Immature natural killer cell (primary cell): ENCODE measurements around the gene CYREN. TPM values are rescaled to one million over a fixed set of nuclear protein-coding genes. Genes with fewer than 3 reads are reported as not detected.
A peak's percentile ranks its signal among the peaks of the same experiment; 100 is the strongest.
"Not testable (repeated sequence)": the region's sequence is repeated elsewhere in the genome, so short reads cannot be mapped to it uniquely, and the experiment has no call there.

ENCODE experiments used
- DNase-seq, 3 donors: peaks; one replicate each; pipeline ENCODE4 v3.0.0; 2022; ENCODE audit warnings: mixed read lengths in 1 of 3
- H3K27ac Mint-ChIP-seq, 6 donors: one replicate each; pipeline ENCODE4 v1.8.0; 2020; ENCODE audit warnings: mixed read lengths in 6 of 6, mild to moderate bottlenecking in 5 of 6, inconsistent platforms in 4 of 6, moderate library complexity in 3 of 6
- H3K27me3 Mint-ChIP-seq, 3 donors: one replicate each; pipeline ENCODE4 v1.8.0; 2020 to 2021; ENCODE audit warnings: low read depth in 3 of 3, mild to moderate bottlenecking in 3 of 3, mixed read lengths in 3 of 3, moderate library complexity in 3 of 3, inconsistent platforms in 1 of 3
- H3K36me3 Mint-ChIP-seq, 3 donors: one replicate each; pipeline ENCODE4 v1.8.0; 2020; ENCODE audit warnings: mixed read lengths in 3 of 3, inconsistent platforms in 2 of 3, mild to moderate bottlenecking in 2 of 3
- H3K4me1 Mint-ChIP-seq, 2 donors: one replicate each; pipeline ENCODE4 v1.8.0; 2020; ENCODE audit warnings: inconsistent platforms in 2 of 2, mild to moderate bottlenecking in 2 of 2, mixed read lengths in 2 of 2, moderate library complexity in 1 of 2
- H3K4me3 Mint-ChIP-seq, 5 donors: one replicate each; pipeline ENCODE4 v1.8.0; 2020; ENCODE audit warnings: mild to moderate bottlenecking in 5 of 5, mixed read lengths in 5 of 5, inconsistent platforms in 3 of 5, moderate library complexity in 3 of 5
- H3K9me3 Mint-ChIP-seq, 6 donors: one replicate each; pipeline ENCODE4 v1.8.0; 2020; ENCODE audit warnings: mild to moderate bottlenecking in 6 of 6, mixed read lengths in 6 of 6, inconsistent platforms in 4 of 6, moderate library complexity in 3 of 6
- polyA plus RNA-seq, 3 donors: library from polyadenylated mRNA; unstranded; fragments of 300-500 nt; fragmentation: Illumina TruSeq; gene quantifications; one replicate each; pipeline ENCODE4 v1.2.3, GENCODE V29; 2021

CYREN gene, protein sequence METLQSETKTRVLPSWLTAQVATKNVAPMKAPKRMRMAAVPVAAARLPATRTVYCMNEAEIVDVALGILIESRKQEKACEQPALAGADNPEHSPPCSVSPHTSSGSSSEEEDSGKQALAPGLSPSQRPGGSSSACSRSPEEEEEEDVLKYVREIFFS
- 10 to 100 TPM; 34.8 to 54.7 (median 53.1) TPM for polyA plus RNA-seq

- DNase-seq = peak; percentile 85 to 87 (median 87)
- Mint-ChIP-seq H3K27ac (peak within 1 kb of the TSS; percentile 94 to 96 (median 95)), H3K4me1 (peaks cover 47 to 57% of the 10 kb centered on the region in 2 donors), H3K27me3 (peaks cover 5 to 23% (median 13%) of the 10 kb centered on the region in 3 donors), H3K9me3 (no peaks in the 10 kb centered on the region), H3K4me3 (peak within 1 kb of the TSS; percentile 86 to 92 (median 92)), H3K36me3 (peaks cover 0 to 4% (median 0%) of the 10 kb centered on the region in 3 donors)
Observed at GRCh38 chr7:135170274-135170997, at the start of gene CYREN. CYREN (minus strand) TSS chr7:135170707; CDS start chr7:135168922, 1,785 bp downstream.

- no peak overlapping the region for H3K4me3 Mint-ChIP-seq
- DNase-seq = no peak
- H3K27ac Mint-ChIP-seq = no peak overlapping the region
- H3K27me3 Mint-ChIP-seq = peaks cover 0 to 4% (median 2%) of the 10 kb centered on the region in 3 donors
- peaks cover 0 to 3% (median 0%) of the 10 kb centered on the region in 6 donors for H3K9me3 Mint-ChIP-seq
- no peaks in the 10 kb centered on the region for H3K36me3 Mint-ChIP-seq
- H3K4me1 Mint-ChIP-seq = no peaks in the 10 kb centered on the region
Observed at GRCh38 chr7:135217645-135218509, 47.4 kb upstream of the CYREN start.

DNA sequence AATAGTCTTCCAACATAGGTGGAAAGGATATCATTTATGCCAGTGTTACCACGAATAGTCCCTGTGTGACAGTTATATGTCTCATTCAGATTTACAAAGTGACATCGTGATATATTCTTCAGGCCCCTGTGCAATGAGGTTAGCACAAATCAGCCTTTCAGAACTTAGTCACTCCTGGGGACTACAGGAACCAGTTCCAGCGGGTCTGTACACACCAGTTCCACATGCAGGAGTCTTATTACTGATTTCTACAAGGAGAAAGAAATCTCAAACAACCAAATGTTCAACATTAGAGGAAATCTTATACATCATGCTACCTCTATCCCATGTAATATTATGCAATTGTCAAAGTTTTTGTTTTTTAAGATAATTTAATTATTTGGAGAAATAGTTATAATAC lies 45.2 kb upstream of the CYREN start:
- no peak overlapping the region for H3K27ac Mint-ChIP-seq
- DNase-seq = no peak
- H3K36me3 Mint-ChIP-seq = no peaks in the 10 kb centered on the region
- H3K4me3 Mint-ChIP-seq = no peak overlapping the region
- peaks cover 4 to 7% (median 7%) of the 10 kb centered on the region in 3 donors for H3K27me3 Mint-ChIP-seq
- peaks cover 6 to 14% of the 10 kb centered on the region in 2 donors for H3K4me1 Mint-ChIP-seq
- H3K9me3 Mint-ChIP-seq = no peaks in the 10 kb centered on the region

DNA sequence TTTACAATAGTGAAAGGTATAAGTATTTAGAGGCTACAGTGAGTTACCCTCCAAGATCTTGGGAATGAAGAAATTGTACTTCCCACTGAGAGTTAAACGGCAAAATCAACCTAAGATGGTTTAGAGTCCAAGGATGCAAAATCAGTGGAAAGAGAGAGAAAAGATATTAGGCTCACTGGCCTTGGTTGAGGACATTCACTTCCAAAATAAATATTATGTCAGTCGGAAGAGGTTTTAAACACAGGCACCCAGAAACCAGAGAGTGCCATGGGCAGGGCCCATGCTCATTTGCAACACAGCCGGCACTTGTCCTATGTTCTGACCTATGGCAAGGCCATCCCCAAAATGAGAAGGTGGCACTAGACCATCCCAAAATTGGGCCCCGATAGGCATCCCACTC lies 44.7 kb upstream of the CYREN start:
- Mint-ChIP-seq H3K4me1 (peaks cover 12 to 20% of the 10 kb centered on the region in 2 donors), H3K36me3 (no peaks in the 10 kb centered on the region), H3K27me3 (peaks cover 4 to 8% (median 7%) of the 10 kb centered on the region in 3 donors), H3K9me3 (no peaks in the 10 kb centered on the region), H3K27ac (no peak overlapping the region), H3K4me3 (no peak overlapping the region)
- DNase-seq = no peak

- H3K36me3 Mint-ChIP-seq = no peaks in the 10 kb centered on the region
- peak overlapping the region in 1 of 5 donors; percentile 51 for H3K4me3 Mint-ChIP-seq
- H3K4me1 Mint-ChIP-seq = peaks cover 14 to 28% of the 10 kb centered on the region in 2 donors
Observed at GRCh38 chr7:135213831-135214230, 43.3 kb upstream of the CYREN start.

GRCh38 chr7:135211946-135212685 lies 41.6 kb upstream of the CYREN start:
- peaks cover 19 to 42% of the 10 kb centered on the region in 2 donors for H3K4me1 Mint-ChIP-seq
- peaks cover 0 to 11% (median 0%) of the 10 kb centered on the region in 3 donors for H3K36me3 Mint-ChIP-seq
- DNase-seq, H3K27me3 Mint-ChIP-seq, H3K9me3 Mint-ChIP-seq: not testable (repeated sequence)
- peak overlapping the region; percentile 92 to 97 (median 96) for H3K4me3 Mint-ChIP-seq
- peak overlapping the region; percentile 89 to 95 (median 92) for H3K27ac Mint-ChIP-seq

More at GRCh38 chr7:135213831-135214230, 43.3 kb upstream of the CYREN start:
- no peak overlapping the region for H3K27ac Mint-ChIP-seq
- peaks cover 4 to 8% (median 7%) of the 10 kb centered on the region in 3 donors for H3K27me3 Mint-ChIP-seq
- DNase-seq = no peak
- no peaks in the 10 kb centered on the region for H3K9me3 Mint-ChIP-seq

DNA sequence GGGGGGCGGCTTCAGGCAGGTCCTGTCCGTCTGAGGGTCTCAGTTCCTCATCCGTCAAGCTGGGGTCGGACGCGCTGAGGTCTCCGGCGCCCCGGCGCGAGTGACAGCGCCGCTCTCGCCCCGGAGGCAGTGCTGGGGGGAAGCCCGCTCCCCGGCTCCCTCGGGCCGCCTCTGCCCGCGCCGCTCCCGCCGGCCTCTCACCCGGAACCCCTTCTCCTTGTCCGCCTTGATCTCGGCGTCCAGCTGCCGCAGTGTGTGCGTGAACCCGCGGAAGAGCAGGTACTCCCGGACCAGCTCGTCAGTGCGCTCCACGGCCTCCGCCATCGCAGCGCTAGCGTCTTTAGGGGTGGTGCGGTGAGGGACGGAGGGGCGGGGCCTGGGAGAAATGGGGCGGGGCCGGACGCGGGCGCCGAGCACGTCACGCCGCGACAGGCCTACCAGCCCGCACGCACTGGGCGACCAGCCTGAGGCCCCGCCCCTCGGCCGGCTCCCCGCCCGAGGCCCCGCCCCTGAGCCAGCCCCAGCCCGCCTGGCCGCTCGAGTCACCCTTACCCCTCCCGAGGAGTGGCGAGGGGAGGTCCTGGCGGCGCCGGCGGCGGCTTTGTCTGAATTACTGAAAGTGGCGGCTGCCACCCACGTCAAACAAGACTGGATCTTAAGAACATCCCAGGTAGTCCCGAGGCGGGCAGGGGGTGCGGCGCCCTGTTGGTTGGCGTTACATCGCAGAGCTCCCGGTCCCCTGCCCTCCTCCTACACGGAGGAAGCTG lies 40.9 kb upstream of the CYREN start, which contains the start of gene WDR91:
WDR91 (minus strand) TSS at position 348 of the 767 bp plus-strand sequence; CDS start at position 324, 24 bp downstream.
- H3K4me3 Mint-ChIP-seq = peak within 1 kb of the TSS; percentile 92 to 97 (median 96)

GRCh38 chr7:135210888-135211178 lies 40.3 kb upstream of the CYREN start:
- DNase-seq = no peak
- Mint-ChIP-seq H3K9me3 (no peaks in the 10 kb centered on the region), H3K36me3 (peaks cover 0 to 17% (median 4%) of the 10 kb centered on the region in 3 donors), H3K27me3 (peaks cover 4 to 5% (median 4%) of the 10 kb centered on the region in 3 donors), H3K4me1 (peaks cover 19 to 47% of the 10 kb centered on the region in 2 donors), H3K27ac (peak overlapping the region; percentile 78 to 99 (median 94)), H3K4me3 (peak overlapping the region; percentile 92 to 97 (median 96))

More for the DNA sequence above, 40.9 kb upstream of the CYREN start, which contains the start of gene WDR91:
- peaks cover 4 to 5% (median 4%) of the 10 kb centered on the region in 3 donors for H3K27me3 Mint-ChIP-seq
- peak within 1 kb of the TSS; percentile 94 to 99 (median 96) for H3K27ac Mint-ChIP-seq
- DNase-seq = peak; percentile 89 to 93 (median 92)
- H3K9me3 Mint-ChIP-seq = no peaks in the 10 kb centered on the region
- peaks cover 19 to 44% of the 10 kb centered on the region in 2 donors for H3K4me1 Mint-ChIP-seq
- peaks cover 0 to 12% (median 1%) of the 10 kb centered on the region in 3 donors for H3K36me3 Mint-ChIP-seq

GRCh38 chr7:135209225-135209834 lies 38.8 kb upstream of the CYREN start:
- peaks cover 19 to 47% of the 10 kb centered on the region in 2 donors for H3K4me1 Mint-ChIP-seq

DNA sequence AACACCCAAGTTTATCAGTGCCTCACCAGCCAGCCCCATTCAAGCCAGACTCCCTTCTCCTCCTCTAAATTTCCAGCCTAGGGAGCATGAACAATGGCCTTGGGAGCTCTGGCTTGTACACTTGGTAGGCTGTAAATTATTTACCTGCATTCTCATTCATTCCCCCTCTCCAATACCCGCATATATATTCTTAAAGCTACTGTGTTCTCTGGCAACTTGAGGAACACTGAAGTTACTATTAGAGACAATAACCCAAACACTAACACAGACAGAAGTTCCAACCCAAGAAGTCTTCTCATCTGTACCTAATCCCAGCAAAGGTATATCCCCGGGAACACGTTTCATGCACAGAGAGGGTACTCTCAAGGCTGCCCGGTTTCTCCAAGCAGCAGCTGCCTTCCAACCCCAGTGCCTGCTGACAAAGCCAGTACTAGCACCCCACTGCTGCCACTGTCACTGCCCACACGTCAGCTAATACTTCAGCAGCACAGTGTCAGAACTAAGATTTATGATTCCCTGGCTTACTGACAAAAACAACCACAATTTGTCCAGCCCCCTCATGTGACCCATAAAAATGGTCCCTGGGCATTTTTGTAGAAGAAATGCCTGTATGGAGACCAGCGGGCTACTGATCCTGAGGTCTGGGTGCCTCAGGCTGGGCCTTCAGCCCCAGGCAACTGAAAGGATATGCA lies 37.7 kb upstream of the CYREN start:
- Mint-ChIP-seq H3K27ac (peak overlapping the region in 2 of 6 donors; percentile 9 to 50), H3K27me3 (peaks cover 4 to 5% (median 4%) of the 10 kb centered on the region in 3 donors), H3K4me1 (peaks cover 19 to 47% of the 10 kb centered on the region in 2 donors), H3K4me3 (peak overlapping the region in 1 of 5 donors; percentile 26), H3K9me3 (no peaks in the 10 kb centered on the region), H3K36me3 (peaks cover 9 to 38% (median 12%) of the 10 kb centered on the region in 3 donors)
- DNase-seq = no peak

More at GRCh38 chr7:135209225-135209834, 38.8 kb upstream of the CYREN start:
- H3K27ac Mint-ChIP-seq = peak overlapping the region in 1 of 6 donors; percentile 28
- peak overlapping the region in 3 of 5 donors; percentile 38 to 43 (median 42) for H3K4me3 Mint-ChIP-seq
- peaks cover 4 to 28% (median 6%) of the 10 kb centered on the region in 3 donors for H3K36me3 Mint-ChIP-seq
- H3K9me3 Mint-ChIP-seq = no peaks in the 10 kb centered on the region
- peaks cover 4 to 5% (median 4%) of the 10 kb centered on the region in 3 donors for H3K27me3 Mint-ChIP-seq
- DNase-seq = no peak

DNA sequence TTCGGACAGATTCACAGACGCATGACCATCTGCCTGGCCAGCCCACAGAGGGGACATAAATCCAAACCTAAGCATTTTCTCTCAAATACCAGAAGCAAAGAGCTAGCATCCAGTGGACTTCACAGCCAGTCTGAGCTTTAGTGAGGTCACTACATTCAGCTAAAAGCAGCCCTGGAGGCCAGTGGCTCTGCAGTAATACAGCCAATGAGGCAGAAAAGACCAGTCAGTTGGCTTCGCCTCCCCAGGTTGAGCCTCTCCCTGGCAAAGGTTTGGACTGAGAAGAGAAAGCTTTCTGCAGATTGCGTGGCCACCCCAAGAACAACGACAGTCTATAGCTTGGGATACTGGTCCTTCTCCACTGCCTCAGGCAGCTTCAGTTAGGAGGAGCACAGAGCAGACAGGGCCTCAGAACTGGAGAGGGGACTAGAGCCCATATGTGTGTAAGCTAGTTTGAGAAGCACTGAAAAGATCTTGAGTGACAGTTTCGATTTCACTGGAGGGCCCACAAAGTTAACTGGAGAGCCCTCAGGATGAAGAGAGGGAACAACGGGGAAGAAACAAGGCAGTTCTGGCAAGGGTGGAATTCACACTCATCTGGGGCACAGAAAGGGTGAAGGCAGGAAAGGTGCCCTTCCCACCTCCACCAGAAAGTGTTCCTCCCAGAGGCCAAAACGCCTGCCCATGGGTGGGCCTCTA lies 37.0 kb upstream of the CYREN start:
- DNase-seq = no peak
- no peaks in the 10 kb centered on the region for H3K9me3 Mint-ChIP-seq
- H3K27ac Mint-ChIP-seq = no peak overlapping the region
- H3K4me3 Mint-ChIP-seq = no peak overlapping the region
- H3K36me3 Mint-ChIP-seq = peaks cover 12 to 41% (median 12%) of the 10 kb centered on the region in 3 donors
- peaks cover 4 to 5% (median 4%) of the 10 kb centered on the region in 3 donors for H3K27me3 Mint-ChIP-seq
- peaks cover 19 to 48% of the 10 kb centered on the region in 2 donors for H3K4me1 Mint-ChIP-seq
